Parathyroid adenoma (tissue), 2 donors: Measurements from ENCODE around the gene DYDC2.

Experiments used
- H2AFZ ChIP-seq: fragments of 300-600 bp; sonication (generic); one replicate; pipeline ENCODE4 v1.7.0; 2017; ENCODE audit warnings: antibody characterized with exemption, mild to moderate bottlenecking
- H3K27ac ChIP-seq: fragments of 300-600 bp; sonication (generic); one replicate; pipeline ENCODE4 v1.7.0; 2017
- H3K27me3 ChIP-seq: fragments of 300-600 bp; sonication (generic); one replicate; pipeline ENCODE4 v1.7.0; 2017; ENCODE audit warnings: low read length; ENCODE audit not compliant: control insufficient read depth, insufficient read depth
- H3K36me3 ChIP-seq: fragments of 300-600 bp; sonication (generic); one replicate; pipeline ENCODE4 v1.7.0; 2017; ENCODE audit warnings: low read length; ENCODE audit not compliant: control insufficient read depth, insufficient read depth
- H3K4me1 ChIP-seq: fragments of 300-600 bp; sonication (generic); one replicate; pipeline ENCODE4 v1.7.0; 2017; ENCODE audit warnings: control low read depth
- H3K4me2 ChIP-seq: fragments of 300-600 bp; sonication (generic); one replicate; pipeline ENCODE4 v1.7.0; 2017; ENCODE audit warnings: low read length
- H3K4me3 ChIP-seq: fragments of 300-600 bp; sonication (generic); one replicate; pipeline ENCODE4 v1.7.0; 2017; ENCODE audit warnings: low read depth, low read length
- H3K79me2 ChIP-seq: fragments of 300-600 bp; sonication (generic); one replicate; pipeline ENCODE4 v1.7.0; 2017; ENCODE audit warnings: control low read depth
- H3K9ac ChIP-seq: fragments of 300-600 bp; sonication (generic); one replicate; pipeline ENCODE4 v1.7.0; 2017; ENCODE audit warnings: mild to moderate bottlenecking
- H3K9me3 ChIP-seq: fragments of 300-600 bp; sonication (generic); one replicate; pipeline ENCODE4 v1.7.0; 2017; ENCODE audit warnings: low read length; ENCODE audit not compliant: control insufficient read depth
- TF ChIP-seq, protein P1 (sequence below): fragments of 300-600 bp; sonication (generic); IDR thresholded peaks from one replicate; pipeline ENCODE4 v1.7.0; 2017; ENCODE audit warnings: antibody characterized with exemption, mild to moderate bottlenecking
- donor health status: primary hyperparathyroidism.

DYDC2 gene

DNA sequence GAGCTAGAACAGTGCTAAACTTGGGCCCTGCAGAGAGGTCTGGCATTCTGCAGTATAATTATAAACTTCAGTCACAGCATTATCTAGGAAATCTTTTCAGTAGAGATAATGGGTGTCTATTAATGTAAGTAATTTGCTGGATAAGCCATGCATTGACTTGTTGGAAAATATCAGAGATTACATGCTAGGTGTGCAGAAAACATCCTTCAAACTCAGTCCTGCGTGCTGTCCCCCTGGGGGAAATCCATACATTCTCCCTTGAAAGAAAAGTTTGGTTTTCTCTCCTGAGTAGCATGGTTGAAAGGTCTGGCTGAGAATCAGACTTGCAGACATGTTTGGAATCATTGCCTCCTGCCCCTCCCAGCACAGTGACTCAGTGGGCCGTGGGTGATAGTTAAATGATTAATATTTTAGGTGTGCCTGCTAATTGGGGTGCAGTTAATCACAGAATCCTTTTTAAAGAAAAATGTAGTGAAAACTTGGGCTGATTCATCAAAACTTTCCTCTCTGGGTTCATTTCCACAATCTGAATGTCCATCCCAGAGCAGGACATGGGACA, 37.9 kb downstream of the DYDC2 start:
- Histone ChIP-seq H3K4me3 (no peak overlapping the region), H3K79me2 (no peaks in the 10 kb centered on the region), H3K4me1 (no peaks in the 10 kb centered on the region), H3K4me2 (no peak overlapping the region), H3K27ac (no peak overlapping the region), H3K9ac (no peak overlapping the region), H3K36me3 (no peaks in the 10 kb centered on the region), H3K27me3 (no peaks in the 10 kb centered on the region), H3K9me3 (no peaks in the 10 kb centered on the region), H2AFZ (no peak overlapping the region)
- TF ChIP-seq, protein P1, sequence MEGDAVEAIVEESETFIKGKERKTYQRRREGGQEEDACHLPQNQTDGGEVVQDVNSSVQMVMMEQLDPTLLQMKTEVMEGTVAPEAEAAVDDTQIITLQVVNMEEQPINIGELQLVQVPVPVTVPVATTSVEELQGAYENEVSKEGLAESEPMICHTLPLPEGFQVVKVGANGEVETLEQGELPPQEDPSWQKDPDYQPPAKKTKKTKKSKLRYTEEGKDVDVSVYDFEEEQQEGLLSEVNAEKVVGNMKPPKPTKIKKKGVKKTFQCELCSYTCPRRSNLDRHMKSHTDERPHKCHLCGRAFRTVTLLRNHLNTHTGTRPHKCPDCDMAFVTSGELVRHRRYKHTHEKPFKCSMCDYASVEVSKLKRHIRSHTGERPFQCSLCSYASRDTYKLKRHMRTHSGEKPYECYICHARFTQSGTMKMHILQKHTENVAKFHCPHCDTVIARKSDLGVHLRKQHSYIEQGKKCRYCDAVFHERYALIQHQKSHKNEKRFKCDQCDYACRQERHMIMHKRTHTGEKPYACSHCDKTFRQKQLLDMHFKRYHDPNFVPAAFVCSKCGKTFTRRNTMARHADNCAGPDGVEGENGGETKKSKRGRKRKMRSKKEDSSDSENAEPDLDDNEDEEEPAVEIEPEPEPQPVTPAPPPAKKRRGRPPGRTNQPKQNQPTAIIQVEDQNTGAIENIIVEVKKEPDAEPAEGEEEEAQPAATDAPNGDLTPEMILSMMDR: no peak

DNA sequence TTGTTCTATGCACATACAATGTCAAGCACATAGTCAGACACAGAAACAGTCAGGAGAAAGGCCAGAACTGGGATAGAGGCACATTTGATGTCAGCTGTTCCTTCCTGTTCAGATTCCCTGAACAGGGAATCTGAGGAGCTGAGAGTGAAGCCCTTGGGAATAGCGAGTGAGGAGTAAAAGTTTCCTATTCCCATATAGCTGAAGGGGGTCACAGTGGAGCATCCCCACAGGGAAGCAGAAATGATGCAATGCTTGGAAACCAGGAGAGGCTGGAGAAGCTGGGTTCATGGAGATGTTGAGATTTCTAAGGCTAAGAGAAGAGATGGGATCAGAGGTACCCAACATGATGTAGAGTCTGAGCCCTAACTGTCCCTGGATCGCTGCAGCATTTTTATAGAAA, 40.4 kb downstream of the DYDC2 start:
- TF ChIP-seq, protein P1: no peak
- Histone ChIP-seq H3K4me2 (no peak overlapping the region), H3K79me2 (no peaks in the 10 kb centered on the region), H2AFZ (no peak overlapping the region), H3K4me3 (no peak overlapping the region), H3K27me3 (no peaks in the 10 kb centered on the region), H3K4me1 (no peaks in the 10 kb centered on the region), H3K36me3 (no peaks in the 10 kb centered on the region), H3K9me3 (no peaks in the 10 kb centered on the region), H3K9ac (no peak overlapping the region), H3K27ac (no peak overlapping the region)

DNA sequence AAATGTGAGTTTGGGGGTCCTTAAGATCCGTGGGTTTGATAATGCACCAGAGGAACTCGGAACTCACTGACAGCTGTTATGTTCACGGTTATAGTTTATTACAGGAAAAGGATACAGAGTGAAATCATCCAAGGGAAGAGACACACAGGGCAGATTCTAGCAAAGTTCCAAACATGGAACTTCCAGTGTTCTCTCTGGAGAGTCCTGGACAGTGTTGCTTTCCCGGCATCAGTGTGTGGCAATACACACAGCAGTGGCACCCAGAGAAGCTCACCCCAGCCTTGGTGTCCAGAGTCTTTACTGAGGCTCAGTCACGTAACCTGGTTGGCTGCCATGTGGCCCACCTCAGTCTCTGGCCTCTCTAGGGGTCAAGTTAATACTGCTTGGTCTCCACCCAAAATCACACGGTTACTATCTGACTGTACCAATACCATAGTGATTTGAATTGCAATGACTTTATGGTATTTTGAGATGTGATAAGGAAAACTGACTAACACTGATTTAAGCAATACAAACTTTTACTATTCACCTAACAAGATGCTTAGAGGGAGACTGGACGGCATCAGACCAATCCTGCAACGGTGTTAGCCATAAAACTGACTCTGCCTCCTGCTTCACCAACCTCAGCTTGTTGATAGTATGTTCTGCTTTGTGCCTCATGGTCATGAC, 43.7 kb downstream of the DYDC2 start:
- Histone ChIP-seq H3K4me3 (no peak overlapping the region), H3K79me2 (no peaks in the 10 kb centered on the region), H2AFZ (no peak overlapping the region), H3K4me1 (peaks cover 4% of the 10 kb centered on the region), H3K9ac (no peak overlapping the region), H3K9me3 (no peaks in the 10 kb centered on the region), H3K4me2 (no peak overlapping the region), H3K27me3 (no peaks in the 10 kb centered on the region), H3K36me3 (no peaks in the 10 kb centered on the region), H3K27ac (no peak overlapping the region)
- TF ChIP-seq, protein P1: no peak

DNA sequence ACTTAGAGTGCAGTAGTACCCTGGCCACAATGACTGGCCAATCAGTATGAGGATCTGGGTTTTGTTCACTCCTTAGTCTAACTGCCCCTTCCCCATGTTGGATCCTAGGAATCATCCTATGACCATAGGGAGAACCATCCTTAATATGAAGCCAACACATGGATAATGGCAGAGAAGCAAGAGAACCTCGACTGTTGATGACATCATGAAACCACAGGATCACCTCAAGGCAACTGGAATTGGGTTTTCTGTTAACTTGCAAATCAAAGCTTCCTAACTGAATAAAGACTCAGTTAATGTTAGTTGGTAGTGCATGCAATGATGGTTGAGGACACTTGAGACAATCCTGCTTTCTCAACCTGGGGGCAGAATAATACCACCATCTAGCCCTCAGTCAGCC, 48.5 kb downstream of the DYDC2 start:
- H2AFZ ChIP-seq: peak overlapping the region; percentile 28
- peaks cover 17% of the 10 kb centered on the region for H3K4me1 ChIP-seq
- peaks cover 5% of the 10 kb centered on the region for H3K79me2 ChIP-seq
- no peaks in the 10 kb centered on the region for H3K9me3 ChIP-seq
- no peaks in the 10 kb centered on the region for H3K36me3 ChIP-seq
- H3K9ac ChIP-seq: no peak overlapping the region
- H3K4me3 ChIP-seq: no peak overlapping the region
- H3K4me2 ChIP-seq: no peak overlapping the region
- H3K27me3 ChIP-seq: no peaks in the 10 kb centered on the region
- TF ChIP-seq, protein P1: no peak
- H3K27ac ChIP-seq: peak overlapping the region; percentile 68

DNA sequence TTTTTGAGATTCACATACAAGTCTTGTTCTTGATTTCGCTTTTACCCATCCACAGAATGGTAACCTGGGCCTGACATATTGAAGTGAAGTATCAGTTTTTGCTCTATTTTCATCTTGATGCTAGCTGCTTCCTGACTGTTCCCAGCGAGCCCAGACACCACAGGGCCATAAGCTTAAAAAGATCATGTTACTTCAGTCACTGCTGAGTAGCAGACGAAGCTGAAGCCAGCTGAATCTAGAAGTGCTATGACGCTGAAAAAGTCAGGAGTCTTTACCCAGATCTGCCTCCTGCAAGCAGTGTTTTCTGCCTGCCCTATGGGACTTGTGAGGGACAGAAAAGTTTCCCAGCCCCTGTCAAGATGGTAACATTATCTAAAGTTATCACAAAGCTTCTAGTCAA, 49.0 kb downstream of the DYDC2 start:
- Histone ChIP-seq H3K9ac (no peak overlapping the region), H3K4me3 (no peak overlapping the region), H2AFZ (peak overlapping the region; percentile 28), H3K4me1 (peaks cover 21% of the 10 kb centered on the region), H3K27me3 (no peaks in the 10 kb centered on the region), H3K36me3 (no peaks in the 10 kb centered on the region), H3K9me3 (no peaks in the 10 kb centered on the region), H3K79me2 (peaks cover 5% of the 10 kb centered on the region), H3K4me2 (no peak overlapping the region), H3K27ac (peak overlapping the region; percentile 68)
- TF ChIP-seq, protein P1: no peak
